ENCODE measurements around the gene GSTM4.

GSTM4 gene

GRCh38 chr1:109640285-109640865 is 15.5 kb upstream of the GSTM4 start:
- H3K4me3 ChIP-seq (replicated peaks in 1 of 2; ENCODE audit: low read depth in 2 of 2, low read length in 2 of 2) = no peak overlapping the region
- TF ChIP-seq, protein P1, sequence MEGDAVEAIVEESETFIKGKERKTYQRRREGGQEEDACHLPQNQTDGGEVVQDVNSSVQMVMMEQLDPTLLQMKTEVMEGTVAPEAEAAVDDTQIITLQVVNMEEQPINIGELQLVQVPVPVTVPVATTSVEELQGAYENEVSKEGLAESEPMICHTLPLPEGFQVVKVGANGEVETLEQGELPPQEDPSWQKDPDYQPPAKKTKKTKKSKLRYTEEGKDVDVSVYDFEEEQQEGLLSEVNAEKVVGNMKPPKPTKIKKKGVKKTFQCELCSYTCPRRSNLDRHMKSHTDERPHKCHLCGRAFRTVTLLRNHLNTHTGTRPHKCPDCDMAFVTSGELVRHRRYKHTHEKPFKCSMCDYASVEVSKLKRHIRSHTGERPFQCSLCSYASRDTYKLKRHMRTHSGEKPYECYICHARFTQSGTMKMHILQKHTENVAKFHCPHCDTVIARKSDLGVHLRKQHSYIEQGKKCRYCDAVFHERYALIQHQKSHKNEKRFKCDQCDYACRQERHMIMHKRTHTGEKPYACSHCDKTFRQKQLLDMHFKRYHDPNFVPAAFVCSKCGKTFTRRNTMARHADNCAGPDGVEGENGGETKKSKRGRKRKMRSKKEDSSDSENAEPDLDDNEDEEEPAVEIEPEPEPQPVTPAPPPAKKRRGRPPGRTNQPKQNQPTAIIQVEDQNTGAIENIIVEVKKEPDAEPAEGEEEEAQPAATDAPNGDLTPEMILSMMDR (IDR thresholded peaks at IDR 0.05; ENCODE audit: low read depth, low read length) = peak; percentile 96
- DNase-seq (ENCODE audit: low read depth in 2 of 2) = peak; percentile 75 to 80

DNA sequence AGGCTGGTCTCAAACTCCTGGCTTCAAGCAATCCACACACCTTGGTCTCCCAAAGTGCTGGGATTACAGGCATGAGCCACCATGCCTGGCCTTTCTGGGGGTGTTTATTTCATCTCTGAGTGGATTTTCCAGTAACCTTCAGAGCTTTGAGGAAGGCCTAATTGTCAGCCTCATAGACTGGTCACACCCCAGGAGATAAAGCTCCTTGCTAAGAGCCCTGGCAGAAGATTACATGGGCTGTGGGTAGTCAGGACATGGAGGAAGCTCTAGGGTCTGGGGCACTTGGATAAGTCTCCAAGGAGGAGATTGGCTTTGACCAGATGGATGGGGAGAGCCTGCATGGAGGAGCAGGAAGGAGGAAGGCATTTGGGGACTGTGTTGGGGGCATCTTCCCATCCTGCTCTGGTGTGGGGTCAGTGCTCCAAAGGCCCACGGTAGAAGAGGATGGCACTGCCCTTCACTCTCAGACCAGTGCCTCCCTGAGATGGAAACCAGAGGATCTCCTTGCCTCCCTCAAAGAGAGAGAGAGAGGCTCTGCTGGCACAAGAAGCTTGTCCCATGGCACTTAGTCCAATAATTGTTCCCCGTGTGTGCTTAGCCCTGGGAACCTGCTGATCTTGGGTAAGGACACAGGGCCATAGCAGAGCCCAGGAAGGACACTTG is 14.7 kb upstream of the GSTM4 start:
- H3K4me3 ChIP-seq (replicated peaks in 1 of 2; ENCODE audit: low read depth in 2 of 2, low read length in 2 of 2) = no peak overlapping the region
- DNase-seq (ENCODE audit: low read depth in 2 of 2) = no peak
- TF ChIP-seq, protein P1 (IDR thresholded peaks at IDR 0.05; ENCODE audit: low read depth, low read length) = no peak

- H3K4me3 ChIP-seq (replicated peaks in 1 of 2; ENCODE audit: low read depth in 2 of 2, low read length in 2 of 2) = no peak overlapping the region
- TF ChIP-seq, protein P1 (IDR thresholded peaks at IDR 0.05; ENCODE audit: low read depth, low read length) = no peak
- no peak for DNase-seq (ENCODE audit: low read depth in 2 of 2)
These were observed 14.0 kb upstream of the GSTM4 start for GRCh38 chr1:109641861-109642260.

GRCh38 chr1:109642626-109643025 is 13.3 kb upstream of the GSTM4 start:
- DNase-seq (ENCODE audit: low read depth in 2 of 2) = peak in 1 of 2 donors; percentile 28
- no peak overlapping the region for H3K4me3 ChIP-seq (replicated peaks in 1 of 2; ENCODE audit: low read depth in 2 of 2, low read length in 2 of 2)
- TF ChIP-seq, protein P1 (IDR thresholded peaks at IDR 0.05; ENCODE audit: low read depth, low read length) = no peak

- TF ChIP-seq, protein P1 (IDR thresholded peaks at IDR 0.05; ENCODE audit: low read depth, low read length) = peak; percentile 94
- peak; percentile 79 to 82 for DNase-seq (ENCODE audit: low read depth in 2 of 2)
- H3K4me3 ChIP-seq (replicated peaks in 1 of 2; ENCODE audit: low read depth in 2 of 2, low read length in 2 of 2) = no peak overlapping the region
These were observed 12.3 kb upstream of the GSTM4 start for GRCh38 chr1:109643385-109644230.

GRCh38 chr1:109644670-109645069 is 11.2 kb upstream of the GSTM4 start:
- DNase-seq (ENCODE audit: low read depth in 2 of 2) = no peak
- no peak overlapping the region for H3K4me3 ChIP-seq (replicated peaks in 1 of 2; ENCODE audit: low read depth in 2 of 2, low read length in 2 of 2)
- TF ChIP-seq, protein P1 (IDR thresholded peaks at IDR 0.05; ENCODE audit: low read depth, low read length) = no peak
